HFF-Myc (cell line): Measurements from ENCODE around the gene VWF.
A peak's percentile ranks its signal among the peaks of the same experiment; 100 is the strongest.

Experiments used
- DNase-seq: peaks from one replicate; pipeline ENCODE4 v3.0.0-alpha.2; 2011; ENCODE audit warnings: low read depth; ENCODE audit errors: extremely low read depth
- H3K4me3 ChIP-seq: replicated peaks from 2 replicates; pipeline ENCODE4 v1.5.1; 2011; ENCODE audit warnings: low read depth, mild to moderate bottlenecking, control low read depth, low read length
- TF ChIP-seq, protein P1 (sequence below): IDR thresholded peaks from 2 replicates; pipeline ENCODE4 v1.5.1; 2012; ENCODE audit warnings: mild to moderate bottlenecking, low read depth, low read length, control low read depth; ENCODE audit errors: missing control alignments

VWF gene

DNA sequence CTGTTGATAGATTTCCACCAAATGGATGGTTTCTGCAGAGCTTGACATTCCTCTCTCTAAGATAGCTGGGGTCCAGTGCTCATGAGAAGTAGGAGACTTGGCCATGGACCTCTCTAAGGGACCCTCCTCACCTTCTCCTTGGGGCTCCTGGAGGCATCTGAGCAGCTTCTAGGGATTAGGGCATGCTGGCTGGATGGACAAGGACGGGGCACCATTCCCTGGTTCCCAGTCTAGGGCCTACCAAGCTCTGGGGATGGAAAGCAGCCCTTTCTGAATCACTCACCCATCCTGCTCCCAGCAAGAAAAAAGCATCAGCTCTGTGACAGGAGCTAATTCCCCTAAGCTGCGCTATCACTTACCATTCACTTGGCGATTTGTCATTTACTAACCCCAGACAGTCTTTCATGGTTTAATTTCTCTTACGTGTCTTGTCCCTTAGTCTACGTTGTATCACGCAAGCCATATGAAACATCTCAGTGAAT, 39.5 kb downstream of the VWF start:
- H3K4me3 ChIP-seq, result no peak overlapping the region
- TF ChIP-seq, protein P1, sequence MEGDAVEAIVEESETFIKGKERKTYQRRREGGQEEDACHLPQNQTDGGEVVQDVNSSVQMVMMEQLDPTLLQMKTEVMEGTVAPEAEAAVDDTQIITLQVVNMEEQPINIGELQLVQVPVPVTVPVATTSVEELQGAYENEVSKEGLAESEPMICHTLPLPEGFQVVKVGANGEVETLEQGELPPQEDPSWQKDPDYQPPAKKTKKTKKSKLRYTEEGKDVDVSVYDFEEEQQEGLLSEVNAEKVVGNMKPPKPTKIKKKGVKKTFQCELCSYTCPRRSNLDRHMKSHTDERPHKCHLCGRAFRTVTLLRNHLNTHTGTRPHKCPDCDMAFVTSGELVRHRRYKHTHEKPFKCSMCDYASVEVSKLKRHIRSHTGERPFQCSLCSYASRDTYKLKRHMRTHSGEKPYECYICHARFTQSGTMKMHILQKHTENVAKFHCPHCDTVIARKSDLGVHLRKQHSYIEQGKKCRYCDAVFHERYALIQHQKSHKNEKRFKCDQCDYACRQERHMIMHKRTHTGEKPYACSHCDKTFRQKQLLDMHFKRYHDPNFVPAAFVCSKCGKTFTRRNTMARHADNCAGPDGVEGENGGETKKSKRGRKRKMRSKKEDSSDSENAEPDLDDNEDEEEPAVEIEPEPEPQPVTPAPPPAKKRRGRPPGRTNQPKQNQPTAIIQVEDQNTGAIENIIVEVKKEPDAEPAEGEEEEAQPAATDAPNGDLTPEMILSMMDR, result no peak
- no peak for DNase-seq

DNA sequence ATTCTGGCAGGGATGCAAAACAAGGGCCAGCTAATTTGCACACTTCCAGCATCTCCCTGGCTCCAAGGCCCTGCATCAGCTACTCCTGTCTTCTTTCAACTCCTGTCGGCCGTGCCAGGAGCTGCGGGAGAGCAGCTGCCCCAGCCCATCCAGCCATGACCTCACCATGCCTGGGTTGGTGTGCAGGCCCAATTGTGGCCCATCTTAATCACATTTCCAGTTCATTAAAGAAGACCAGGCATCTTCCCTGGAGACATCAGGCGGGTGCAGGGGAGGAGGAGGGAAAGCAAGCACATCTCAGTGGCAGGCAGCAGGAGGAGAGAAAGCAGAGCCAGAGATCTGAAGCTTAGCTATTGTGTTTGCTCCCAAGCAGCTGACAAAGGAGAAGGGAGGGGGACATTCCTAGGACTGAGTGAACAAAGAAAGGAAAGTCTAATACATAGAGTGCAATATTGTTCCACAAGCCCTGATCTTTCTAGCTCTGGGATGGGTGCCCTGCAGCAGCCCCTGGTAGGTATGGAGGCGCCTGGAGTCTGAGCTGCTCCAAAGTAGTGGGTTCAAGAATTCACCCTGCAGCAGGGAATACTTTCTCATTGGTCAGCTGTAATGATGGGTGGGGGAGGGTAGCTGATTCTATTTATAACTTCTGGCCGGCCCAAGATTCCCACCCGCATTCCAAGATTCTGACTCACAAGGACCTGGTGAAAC, 40.1 kb downstream of the VWF start:
- TF ChIP-seq, protein P1, result no peak
- peak; percentile 52 for DNase-seq
- no peak overlapping the region for H3K4me3 ChIP-seq

DNA sequence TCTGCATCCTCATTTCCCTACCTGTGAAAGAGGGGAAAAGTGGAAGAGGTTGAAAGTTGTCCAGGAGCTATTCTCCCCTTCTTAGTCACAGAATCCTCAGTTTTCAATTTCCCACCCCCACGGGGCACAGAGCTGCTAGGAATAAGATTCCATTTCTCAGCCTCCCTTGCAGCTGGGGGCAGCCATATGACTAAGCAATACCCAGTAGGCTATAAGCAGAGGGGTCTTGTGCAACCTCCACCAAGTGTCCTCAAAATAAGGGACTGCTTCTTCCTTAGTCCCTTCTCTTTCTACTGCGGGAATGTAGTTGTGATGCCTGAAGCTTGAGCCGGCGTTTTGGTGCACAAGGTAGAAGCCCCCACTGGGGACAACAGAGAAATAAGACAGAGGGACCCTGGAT, 40.9 kb downstream of the VWF start:
- no peak for DNase-seq

DNA sequence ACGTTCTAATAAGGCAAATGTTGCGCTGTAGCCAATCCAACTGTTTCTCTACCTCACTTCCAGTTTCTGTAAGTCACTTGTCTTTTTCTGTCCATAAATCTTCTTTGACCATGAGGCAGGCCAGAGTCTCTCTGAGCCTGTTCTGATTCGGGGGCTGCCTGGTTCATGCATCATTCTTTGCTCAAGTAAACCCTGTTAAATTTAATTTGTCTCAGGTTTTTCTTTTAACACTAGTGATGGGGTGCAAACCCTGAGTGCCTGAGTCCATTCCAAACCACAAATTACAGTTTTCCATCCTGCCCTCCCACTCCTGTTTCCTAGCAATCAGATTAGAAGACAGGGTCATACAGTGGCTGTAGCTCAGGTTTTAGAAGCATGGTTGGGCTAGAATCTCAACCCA, 41.9 kb downstream of the VWF start:
- no peak overlapping the region for H3K4me3 ChIP-seq
- TF ChIP-seq, protein P1, result no peak
- no peak for DNase-seq

More for the DNA sequence above, 40.9 kb downstream of the VWF start:
- TF ChIP-seq, protein P1, result no peak
- no peak overlapping the region for H3K4me3 ChIP-seq

DNA sequence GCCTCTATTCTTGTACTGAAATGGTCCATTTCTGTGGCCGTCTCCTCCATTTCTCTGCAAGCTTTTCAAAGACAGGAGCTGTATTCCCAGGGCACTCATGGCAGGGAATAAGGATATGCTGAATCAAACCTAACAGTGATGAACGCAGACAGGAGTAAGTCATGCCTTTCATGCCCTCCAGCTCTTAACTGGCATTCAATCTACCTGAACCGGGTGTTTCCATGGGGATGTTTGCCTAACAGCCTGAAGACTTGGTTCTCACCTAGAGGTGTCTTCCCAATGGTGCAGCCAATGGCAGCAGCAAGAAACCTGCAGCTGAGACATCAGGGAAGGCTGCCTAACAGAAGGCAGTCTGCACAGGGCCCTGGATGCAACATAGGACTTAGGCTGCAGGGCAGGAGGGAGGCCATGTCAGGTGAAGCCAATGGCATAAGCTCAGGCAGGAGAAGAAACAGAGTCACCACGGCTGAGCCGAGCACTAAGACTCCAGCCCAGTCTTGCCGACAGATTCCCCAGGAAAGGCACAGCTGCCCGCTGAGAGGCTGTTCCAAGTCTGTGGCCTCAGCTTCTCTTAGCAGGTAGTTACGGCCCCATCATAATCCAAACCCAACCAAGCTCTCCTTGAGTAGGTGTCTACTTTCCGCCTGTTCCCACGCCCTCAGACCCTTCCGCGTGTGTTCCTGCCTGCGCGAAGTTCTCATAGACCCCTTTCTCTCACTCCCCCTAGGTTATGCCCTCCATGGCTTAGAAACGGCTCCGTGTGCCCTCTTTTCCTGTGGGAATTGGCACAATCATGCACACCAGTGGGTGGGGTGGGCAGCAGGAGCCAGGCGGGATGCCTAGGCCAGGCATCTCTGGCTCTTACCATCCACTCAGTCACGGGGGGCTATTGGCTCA, 44.1 kb downstream of the VWF start:
- H3K4me3 ChIP-seq, result no peak overlapping the region
- TF ChIP-seq, protein P1, result no peak
- no peak for DNase-seq

DNA sequence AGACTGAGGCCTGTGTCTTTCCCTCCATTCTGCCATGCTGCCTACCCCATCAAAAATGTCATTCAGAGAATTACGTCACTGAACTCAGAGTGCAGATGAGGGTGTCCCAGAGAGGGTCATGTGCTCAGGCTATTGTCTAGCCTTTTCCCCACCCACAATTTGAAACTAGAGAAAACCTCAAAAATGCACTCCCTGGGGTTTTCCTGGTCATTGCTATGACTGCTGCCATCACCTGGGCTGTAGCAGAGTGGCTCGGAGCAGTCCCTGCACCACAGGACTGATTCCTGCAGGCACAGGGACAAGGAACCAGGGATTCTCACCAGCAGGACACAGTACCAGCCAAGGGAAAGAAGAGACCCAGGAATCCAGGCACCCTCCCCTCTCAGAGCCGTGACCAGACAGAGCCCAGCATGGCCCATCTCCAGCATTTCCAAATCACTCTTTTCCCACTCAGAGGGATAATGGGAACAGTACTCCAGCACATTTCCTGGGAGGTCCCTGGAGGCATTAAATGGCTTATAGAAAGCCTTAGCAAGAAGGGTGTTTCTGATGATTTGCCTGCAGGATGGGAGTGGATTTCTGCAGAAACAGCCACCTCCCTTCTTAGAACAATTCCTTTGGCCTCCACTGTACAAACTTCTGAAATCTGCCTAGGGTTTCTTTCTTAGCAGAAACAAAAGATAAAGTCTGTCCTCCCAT, 45.9 kb downstream of the VWF start:
- H3K4me3 ChIP-seq, result no peak overlapping the region
- TF ChIP-seq, protein P1, result no peak
- no peak for DNase-seq
